GM12892 (cell line): ENCODE measurements around the gene FARP2.
"Not testable (repeated sequence)": the region's sequence is repeated elsewhere in the genome, so short reads cannot be mapped to it uniquely, and the experiment has no call there.

Experiments used
- POLR2A ChIP-seq: IDR thresholded peaks from 2 replicates; pipeline ENCODE4 v1.6.1; 2011; ENCODE audit warnings: low read depth, low read length, control low read depth
- TAF1 ChIP-seq: IDR thresholded peaks from 2 replicates; pipeline ENCODE4 v1.6.1; 2011; ENCODE audit warnings: low read depth, mild to moderate bottlenecking, control low read depth, low read length, borderline replicate concordance

- TF ChIP-seq POLR2A, TAF1: not testable (repeated sequence)
Measured at GRCh38 chr2:241392753-241393152, 36.7 kb downstream of the FARP2 start.
